ENCODE data around the gene EDA.

GRCh38 chrX:69740317-69740716 lies 124.4 kb downstream of the EDA start:
- no peak for TF ChIP-seq CREB1 (IDR thresholded peaks at IDR 0.05; ENCODE audit: low read depth)
- no peak for TF ChIP-seq REST (IDR thresholded peaks at IDR 0.05; ENCODE audit: low read depth)
- TF ChIP-seq YY1 (IDR thresholded peaks at IDR 0.05; ENCODE audit: low read depth), result no peak
- TF ChIP-seq USF1 (IDR thresholded peaks at IDR 0.05), result no peak
- TF ChIP-seq MAX (IDR thresholded peaks at IDR 0.05), result no peak
- no peak for TF ChIP-seq EP300 (IDR thresholded peaks at IDR 0.05; ENCODE audit: borderline replicate concordance)
